Upper lobe of left lung (tissue), 6 donors: ENCODE results near the gene NBEAL1. TPM values are rescaled to one million over a fixed set of nuclear protein-coding genes. Genes with fewer than 3 reads are reported as not detected.
"Not testable (repeated sequence)": the region's sequence is repeated elsewhere in the genome, so short reads cannot be mapped to it uniquely, and the experiment has no call there.

ENCODE experiments used
- ATAC-seq, 2 donors: fragments of 200-7000 bp; cut with Tn5 transposase; one replicate each; pipeline ENCODE4 v1.9.1; 2022; ENCODE audit warnings: mild to moderate bottlenecking in 2 of 2, moderate library complexity in 2 of 2; ENCODE audit not compliant: low FRiP score in 2 of 2
- DNase-seq, 2 donors: peaks; one replicate each; pipeline ENCODE4 v3.0.0-alpha.2; 2019 to 2020
- H3K27ac ChIP-seq, 4 donors: fragments of 200-600 bp; sonication (generic); one replicate each; pipeline ENCODE4 v1.5.1; 2016 to 2019
- H3K27me3 ChIP-seq, 4 donors: fragments of 200-600 bp; sonication (generic); one replicate each; pipeline ENCODE4 v1.5.1; 2017 to 2019
- H3K36me3 ChIP-seq, 4 donors: fragments of 200-600 bp; sonication (generic); one replicate each; pipeline ENCODE4 v1.5.1; 2016 to 2019
- H3K4me1 ChIP-seq, 4 donors: fragments of 200-600 bp; sonication (generic); one replicate each; pipeline ENCODE4 v1.5.1; 2018 to 2019
- H3K4me3 ChIP-seq, 4 donors: fragments of 200-600 bp; sonication (generic); one replicate each; pipeline ENCODE4 v1.5.1; 2017 to 2019; ENCODE audit warnings: mild to moderate bottlenecking in 2 of 4, moderate library complexity in 1 of 4
- H3K9me3 ChIP-seq, 4 donors: fragments of 200-600 bp; sonication (generic); one replicate each; pipeline ENCODE4 v1.5.1; 2018 to 2019
- CTCF ChIP-seq, 6 experiments: fragments of 450-650 bp in 4 of 6; fragments of 200-600 bp in 2 of 6; sonication (generic) in 2 of 6; IDR thresholded peaks; one replicate each; pipeline ENCODE4 v1.5.1; 2016 to 2019; ENCODE audit warnings: antibody characterized with exemption in 6 of 6
- EP300 ChIP-seq, 4 donors: sonication (generic); formaldehyde crosslinking; IDR thresholded peaks; one replicate each; pipeline ENCODE4 v1.5.1; 2017; ENCODE audit warnings: antibody characterized with exemption in 4 of 4, control low read depth in 2 of 4
- POLR2A ChIP-seq, 4 donors: fragments of 450-650 bp; IDR thresholded peaks; one replicate each; pipeline ENCODE4 v1.5.1; 2016 to 2017; ENCODE audit warnings: antibody characterized with exemption in 4 of 4, mild to moderate bottlenecking in 2 of 4
- POLR2AphosphoS5 ChIP-seq, 2 donors: sonication (generic); formaldehyde crosslinking; IDR thresholded peaks; one replicate each; pipeline ENCODE4 v1.5.1; 2017; ENCODE audit warnings: antibody characterized with exemption in 2 of 2
- WGBS, 2 donors: methylation state at CpG; one replicate each; pipeline ENCODE4 v1.1.5; 2017 to 2018; 5-methylcytosine and 5-hydroxymethylcytosine counted together
- total RNA-seq, 6 donors: library from RNA; depleted of rRNA in 4 of 6; stranded (reverse); fragments of >200 nt in 4 of 6; gene quantifications; one replicate each; pipeline versions ENCODE4 v1.1.0 to v1.2.1, GENCODE V29; 2016 to 2021
- donor health status: DM: no; HTN: no; CAD: no; lungs with moderate emphysema.
- donor health status: DM: no; HTN: yes; CAD: no; lungs with severe emphysema.

The NBEAL1 gene
- total RNA-seq, 6 donors from 2014 or later: 37.0 to 92.2 (median 64.9) TPM

GRCh38 chr2:203062126-203062525 is 47.5 kb downstream of the NBEAL1 start:
- H3K27ac ChIP-seq: no peak overlapping the region
- H3K27me3 ChIP-seq: no peaks in the 10 kb centered on the region
- DNase-seq (no peak), ATAC-seq (no peak)
- no peaks in the 10 kb centered on the region for H3K9me3 ChIP-seq
- no peaks in the 10 kb centered on the region for H3K4me1 ChIP-seq
- H3K36me3 ChIP-seq: peaks cover 12 to 71% (median 37%) of the 10 kb centered on the region in 4 donors
- WGBS, 2 donors: 78 to 84% methylated on average over 3 of the region's 3 CpGs
- H3K4me3 ChIP-seq: no peak overlapping the region
- no peak for TF ChIP-seq POLR2AphosphoS5 (IDR thresholded peaks at IDR 0.05)
- TF ChIP-seq POLR2A (IDR thresholded peaks at IDR 0.05): no peak
- no peak for TF ChIP-seq EP300 (IDR thresholded peaks at IDR 0.05)
- no peak for TF ChIP-seq CTCF (IDR thresholded peaks at IDR 0.05)

- 97 to 99% methylated on average over 14 to 32 of the region's 36 CpGs for WGBS, 2 donors
- H3K36me3 ChIP-seq: peaks cover 3 to 65% (median 26%) of the 10 kb centered on the region in 4 donors
These were observed 51.9 kb downstream of the NBEAL1 start for GRCh38 chr2:203066519-203067091.

GRCh38 chr2:203070701-203071100 is 56.0 kb downstream of the NBEAL1 start:
- Histone ChIP-seq H3K36me3 (peaks cover 0 to 46% (median 12%) of the 10 kb centered on the region in 4 donors), H3K4me1 (no peaks in the 10 kb centered on the region), H3K27me3 (no peaks in the 10 kb centered on the region), H3K9me3 (no peaks in the 10 kb centered on the region), H3K27ac (no peak overlapping the region), H3K4me3 (no peak overlapping the region)
- no peak for TF ChIP-seq CTCF (IDR thresholded peaks at IDR 0.05)
- TF ChIP-seq POLR2AphosphoS5 (IDR thresholded peaks at IDR 0.05): no peak
- no peak for TF ChIP-seq POLR2A (IDR thresholded peaks at IDR 0.05)
- TF ChIP-seq EP300 (IDR thresholded peaks at IDR 0.05): no peak
- ATAC-seq (no peak), DNase-seq (no peak)
- WGBS, 2 donors: 67 to 70% methylated on average over 2 of the region's 2 CpGs

More at GRCh38 chr2:203066519-203067091, 51.9 kb downstream of the NBEAL1 start:
- H3K9me3 ChIP-seq, H3K27ac ChIP-seq, ATAC-seq, H3K4me3 ChIP-seq, H3K27me3 ChIP-seq, H3K4me1 ChIP-seq: not testable (repeated sequence)
- peak in 1 of 2 donors; percentile 72 for DNase-seq

GRCh38 chr2:203071148-203071547 is 56.5 kb downstream of the NBEAL1 start:
- H3K27me3 ChIP-seq: no peaks in the 10 kb centered on the region
- no peaks in the 10 kb centered on the region for H3K9me3 ChIP-seq
- H3K27ac ChIP-seq: no peak overlapping the region
- ATAC-seq (no peak), DNase-seq (no peak)
- no peak overlapping the region for H3K4me3 ChIP-seq
- H3K4me1 ChIP-seq: no peaks in the 10 kb centered on the region
- TF ChIP-seq POLR2A (IDR thresholded peaks at IDR 0.05) (no peak), CTCF (IDR thresholded peaks at IDR 0.05) (no peak), EP300 (IDR thresholded peaks at IDR 0.05) (no peak), POLR2AphosphoS5 (IDR thresholded peaks at IDR 0.05) (no peak)
- peaks cover 0 to 46% (median 12%) of the 10 kb centered on the region in 4 donors for H3K36me3 ChIP-seq

GRCh38 chr2:203072371-203072770 is 57.7 kb downstream of the NBEAL1 start:
- H3K36me3 ChIP-seq: peaks cover 0 to 41% (median 10%) of the 10 kb centered on the region in 4 donors
- ATAC-seq: no peak

More at GRCh38 chr2:203072371-203072770, 57.7 kb downstream of the NBEAL1 start:
- Histone ChIP-seq H3K4me3 (no peak overlapping the region), H3K27ac (no peak overlapping the region), H3K27me3 (no peaks in the 10 kb centered on the region), H3K9me3 (no peaks in the 10 kb centered on the region), H3K4me1 (no peaks in the 10 kb centered on the region)
- TF ChIP-seq CTCF (IDR thresholded peaks at IDR 0.05) (no peak), POLR2A (IDR thresholded peaks at IDR 0.05) (no peak), EP300 (IDR thresholded peaks at IDR 0.05) (no peak), POLR2AphosphoS5 (IDR thresholded peaks at IDR 0.05) (no peak)
- DNase-seq: no peak
